Liver (tissue), 9 donors: ENCODE results near the gene RRM2. TPM values are rescaled to one million over a fixed set of nuclear protein-coding genes. Genes with fewer than 3 reads are reported as not detected.

ENCODE experiments used
- DNase-seq: peaks from one replicate; pipeline ENCODE4 v3.0.0-alpha.2; 2017; ENCODE audit warnings: low spot score
- H3K27ac ChIP-seq, 2 donors: one replicate each; pipeline ENCODE4 v1.7.0; 2013; ENCODE audit warnings: inconsistent platforms in 2 of 2, low read length in 2 of 2, control low read depth in 1 of 2, low read depth in 1 of 2, mild to moderate bottlenecking in 1 of 2
- H3K27me3 ChIP-seq, 4 donors: one replicate each; pipeline versions ENCODE4 v1.6.1 to v1.7.0; 2013; ENCODE audit warnings: low read length in 3 of 4, inconsistent platforms in 1 of 4, mild to moderate bottlenecking in 1 of 4, moderate library complexity in 1 of 4; ENCODE audit not compliant: control insufficient read depth in 4 of 4, insufficient read depth in 4 of 4
- H3K36me3 ChIP-seq, 4 donors: one replicate each; pipeline versions ENCODE4 v1.6.1 to v1.7.0; 2013; ENCODE audit warnings: low read length in 3 of 4, mild to moderate bottlenecking in 3 of 4, low read depth in 1 of 4, moderate library complexity in 1 of 4; ENCODE audit not compliant: control insufficient read depth in 4 of 4, insufficient read depth in 3 of 4
- H3K4me1 ChIP-seq, 4 donors: one replicate each; pipeline versions ENCODE4 v1.6.1 to v1.7.0; 2013; ENCODE audit warnings: low read length in 3 of 4, mild to moderate bottlenecking in 3 of 4, moderate library complexity in 1 of 4; ENCODE audit not compliant: control insufficient read depth in 4 of 4, insufficient read depth in 4 of 4
- H3K4me3 ChIP-seq, 3 donors: one replicate each; pipeline versions ENCODE4 v1.6.1 to v1.7.0; 2013; ENCODE audit warnings: low read length in 3 of 3, control low read depth in 1 of 3, low read depth in 1 of 3, mild to moderate bottlenecking in 1 of 3
- H3K9ac ChIP-seq, 2 donors: one replicate each; pipeline ENCODE4 v1.7.0; 2013; ENCODE audit warnings: low read length in 2 of 2, mild to moderate bottlenecking in 2 of 2, moderate library complexity in 2 of 2, control low read depth in 1 of 2, low read depth in 1 of 2
- H3K9me3 ChIP-seq, 4 donors: one replicate each; pipeline versions ENCODE4 v1.6.1 to v1.7.0; 2013; ENCODE audit warnings: low read length in 3 of 4; ENCODE audit not compliant: control insufficient read depth in 4 of 4
- CTCF ChIP-seq: fragments of 150-350 bp; IDR thresholded peaks from 2 replicates; pipeline ENCODE4 v1.5.1; 2017; ENCODE audit warnings: improper control_type of control experiment, low read depth, low read length; ENCODE audit not compliant: missing input control
- EGR1 ChIP-seq, 2 donors: IDR thresholded peaks; 2 replicates each; pipeline ENCODE4 v1.6.1; 2016 to 2018; ENCODE audit warnings: antibody characterized with exemption in 2 of 2, low read depth in 2 of 2
- FOXA1 ChIP-seq: IDR thresholded peaks from 2 replicates; pipeline ENCODE4 v1.6.1; 2016; ENCODE audit warnings: antibody characterized with exemption
- FOXA2 ChIP-seq: IDR thresholded peaks from 2 replicates; pipeline ENCODE4 v1.6.1; 2016; ENCODE audit warnings: antibody characterized with exemption
- GABPA ChIP-seq, 2 donors: IDR thresholded peaks in 1 of 2; conservative IDR thresholded peaks in 1 of 2; 2 replicates each; pipeline ENCODE4 v1.6.1; 2016; ENCODE audit warnings: antibody characterized with exemption in 2 of 2, mild to moderate bottlenecking in 1 of 2, moderate library complexity in 1 of 2
- HNF4A ChIP-seq, 2 donors: conservative IDR thresholded peaks; 2 replicates each; pipeline ENCODE4 v1.6.1; 2016; ENCODE audit warnings: antibody characterized with exemption in 2 of 2, mild to moderate bottlenecking in 2 of 2
- HNF4G ChIP-seq: IDR thresholded peaks from 2 replicates; pipeline ENCODE4 v1.6.1; 2016; ENCODE audit warnings: antibody characterized with exemption
- JUND ChIP-seq, 2 donors: IDR thresholded peaks; 2 replicates each; pipeline ENCODE4 v1.6.1; 2016; ENCODE audit warnings: antibody characterized with exemption in 2 of 2
- MAX ChIP-seq: IDR thresholded peaks from 2 replicates; pipeline ENCODE4 v1.6.1; 2016; ENCODE audit warnings: antibody characterized with exemption
- NR2F2 ChIP-seq: IDR thresholded peaks from 2 replicates; pipeline ENCODE4 v1.6.1; 2016; ENCODE audit warnings: antibody characterized with exemption
- RAD21 ChIP-seq, 2 donors: IDR thresholded peaks; 2 replicates each; pipeline ENCODE4 v1.6.1; 2016; ENCODE audit warnings: antibody characterized with exemption in 2 of 2, mild to moderate bottlenecking in 2 of 2
- REST ChIP-seq: IDR thresholded peaks from 2 replicates; pipeline ENCODE4 v1.6.1; 2016; ENCODE audit warnings: antibody characterized with exemption, mild to moderate bottlenecking
- RXRA ChIP-seq, 2 donors: IDR thresholded peaks; 2 replicates each; pipeline ENCODE4 v1.6.1; 2017 to 2018; ENCODE audit warnings: antibody characterized with exemption in 2 of 2, mild to moderate bottlenecking in 1 of 2
- SP1 ChIP-seq: IDR thresholded peaks from 2 replicates; pipeline ENCODE4 v1.6.1; 2018; ENCODE audit warnings: antibody characterized with exemption, mild to moderate bottlenecking
- TAF1 ChIP-seq: conservative IDR thresholded peaks from 2 replicates; pipeline ENCODE4 v1.6.1; 2016; ENCODE audit warnings: antibody characterized with exemption, mild to moderate bottlenecking
- YY1 ChIP-seq: IDR thresholded peaks from 2 replicates; pipeline ENCODE4 v1.6.1; 2016; ENCODE audit warnings: antibody characterized with exemption, mild to moderate bottlenecking
- WGBS: extraction: QIAGEN DNeasy Blood & Tissue Kit; methylation state at CpG from one replicate; pipeline ENCODE4 v1.1.7; 2013; 5-methylcytosine and 5-hydroxymethylcytosine counted together
- polyA plus RNA-seq, 2 donors: library from polyadenylated mRNA; stranded (reverse) in 1 of 2; unstranded in 1 of 2; fragments of 200-250 nt in 1 of 2; fragments of >200 nt in 1 of 2; fragmentation: Nextera tagmentation in 1 of 2; extraction: Ambion mirVana in 1 of 2; gene quantifications; one replicate each; pipeline versions ENCODE4 v1.2.1 to v1.2.3, GENCODE V29; 2013 to 2015
- total RNA-seq, 2 donors: library from RNA; depleted of rRNA; stranded (reverse); fragments of >200 nt; gene quantifications; one replicate each; pipeline ENCODE4 v1.2.3, GENCODE V29; 2014
- TF ChIP-seq, protein P1 (sequence below): IDR thresholded peaks from 2 replicates; pipeline ENCODE4 v1.6.1; 2016; ENCODE audit warnings: antibody characterized with exemption
- TF ChIP-seq, protein P2 (sequence below): IDR thresholded peaks from 2 replicates; pipeline ENCODE4 v1.6.1; 2016; ENCODE audit warnings: antibody characterized with exemption
- donor health status: healthy.
- donor health status: healthy.
- donor health status: healthy.
- donor health status: healthy.
- donor health status: healthy.

The RRM2 gene
- total and polyA plus RNA-seq, 4 donors = 3.9 to 124 (median 18.5) TPM

- H3K9ac ChIP-seq = no peak overlapping the region
- no peak overlapping the region for H3K27ac ChIP-seq
- H3K4me1 ChIP-seq = no peaks in the 10 kb centered on the region
- TF ChIP-seq, protein P1, sequence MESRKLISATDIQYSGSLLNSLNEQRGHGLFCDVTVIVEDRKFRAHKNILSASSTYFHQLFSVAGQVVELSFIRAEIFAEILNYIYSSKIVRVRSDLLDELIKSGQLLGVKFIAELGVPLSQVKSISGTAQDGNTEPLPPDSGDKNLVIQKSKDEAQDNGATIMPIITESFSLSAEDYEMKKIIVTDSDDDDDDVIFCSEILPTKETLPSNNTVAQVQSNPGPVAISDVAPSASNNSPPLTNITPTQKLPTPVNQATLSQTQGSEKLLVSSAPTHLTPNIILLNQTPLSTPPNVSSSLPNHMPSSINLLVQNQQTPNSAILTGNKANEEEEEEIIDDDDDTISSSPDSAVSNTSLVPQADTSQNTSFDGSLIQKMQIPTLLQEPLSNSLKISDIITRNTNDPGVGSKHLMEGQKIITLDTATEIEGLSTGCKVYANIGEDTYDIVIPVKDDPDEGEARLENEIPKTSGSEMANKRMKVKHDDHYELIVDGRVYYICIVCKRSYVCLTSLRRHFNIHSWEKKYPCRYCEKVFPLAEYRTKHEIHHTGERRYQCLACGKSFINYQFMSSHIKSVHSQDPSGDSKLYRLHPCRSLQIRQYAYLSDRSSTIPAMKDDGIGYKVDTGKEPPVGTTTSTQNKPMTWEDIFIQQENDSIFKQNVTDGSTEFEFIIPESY = no peak
- no peak for TF ChIP-seq HNF4A (conservative IDR thresholded peaks at IDR 0.05)
- no peak for TF ChIP-seq MAX
- TF ChIP-seq EGR1 (IDR thresholded peaks at IDR 0.05; ENCODE audit: low read depth in 2 of 2) = no peak
- TF ChIP-seq SP1 = no peak
- TF ChIP-seq, protein P2, sequence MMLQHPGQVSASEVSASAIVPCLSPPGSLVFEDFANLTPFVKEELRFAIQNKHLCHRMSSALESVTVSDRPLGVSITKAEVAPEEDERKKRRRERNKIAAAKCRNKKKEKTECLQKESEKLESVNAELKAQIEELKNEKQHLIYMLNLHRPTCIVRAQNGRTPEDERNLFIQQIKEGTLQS = no peak
- no peak for TF ChIP-seq NR2F2
- no peak for TF ChIP-seq RXRA (IDR thresholded peaks at IDR 0.05)
- no peak for TF ChIP-seq TAF1
- TF ChIP-seq REST = no peak
- no peak for TF ChIP-seq CTCF
- TF ChIP-seq YY1 = no peak
- no peak for TF ChIP-seq JUND (IDR thresholded peaks at IDR 0.05)
- no peak for TF ChIP-seq HNF4G
- TF ChIP-seq FOXA1 = no peak
- TF ChIP-seq GABPA (IDR thresholded peaks at IDR 0.05 in 1 of 2, conservative IDR thresholded peaks at IDR 0.05 in 1 of 2) = no peak
- no peak for TF ChIP-seq RAD21 (IDR thresholded peaks at IDR 0.05)
- no peak for TF ChIP-seq FOXA2
- H3K9me3 ChIP-seq = no peaks in the 10 kb centered on the region
- H3K27me3 ChIP-seq = no peaks in the 10 kb centered on the region
- no peak overlapping the region for H3K4me3 ChIP-seq
- H3K36me3 ChIP-seq = no peaks in the 10 kb centered on the region
- no peak for DNase-seq
- 94% methylated on average over 26 of the region's 26 CpGs for WGBS
Observed at GRCh38 chr2:10165861-10166675, 43.5 kb downstream of the RRM2 start.
